ENCODE measurements around the gene SIGLEC7.
"Not testable (repeated sequence)": the region's sequence is repeated elsewhere in the genome, so short reads cannot be mapped to it uniquely, and the experiment has no call there.

SIGLEC7 gene

DNA sequence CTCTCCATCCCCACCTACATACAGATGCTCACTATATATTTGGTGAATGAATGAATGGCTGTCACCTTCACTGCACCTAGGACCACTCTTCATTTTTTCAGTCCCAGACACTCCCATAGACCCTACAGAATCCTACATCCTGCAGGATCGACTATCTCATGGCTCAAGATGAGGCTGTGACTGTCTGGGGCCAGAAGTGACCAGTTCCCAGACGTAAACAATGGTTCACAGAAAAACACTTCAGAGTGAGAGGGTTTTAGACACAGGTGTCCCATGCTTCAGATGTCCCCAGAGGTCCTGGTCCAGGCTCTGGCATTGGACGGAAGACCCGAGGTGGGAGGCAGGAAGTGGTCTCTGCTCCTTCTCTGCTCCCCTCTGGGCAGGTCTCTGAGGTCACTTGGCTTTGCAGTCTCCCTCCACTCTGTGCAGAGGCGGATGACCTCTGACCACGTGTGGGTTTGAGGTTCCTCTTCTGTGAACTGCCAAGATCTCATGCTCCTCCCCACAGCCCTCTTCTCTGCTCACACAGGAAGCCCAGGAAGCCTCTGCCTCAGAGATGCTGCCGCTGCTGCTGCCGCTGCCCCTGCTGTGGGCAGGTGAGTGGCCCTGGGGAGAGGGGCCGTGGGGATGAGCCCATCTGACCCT is 24.9 kb downstream of the SIGLEC7 start:
- H3K4me3 ChIP-seq (ENCODE audit: low read depth, low read length) = no peak overlapping the region

DNA sequence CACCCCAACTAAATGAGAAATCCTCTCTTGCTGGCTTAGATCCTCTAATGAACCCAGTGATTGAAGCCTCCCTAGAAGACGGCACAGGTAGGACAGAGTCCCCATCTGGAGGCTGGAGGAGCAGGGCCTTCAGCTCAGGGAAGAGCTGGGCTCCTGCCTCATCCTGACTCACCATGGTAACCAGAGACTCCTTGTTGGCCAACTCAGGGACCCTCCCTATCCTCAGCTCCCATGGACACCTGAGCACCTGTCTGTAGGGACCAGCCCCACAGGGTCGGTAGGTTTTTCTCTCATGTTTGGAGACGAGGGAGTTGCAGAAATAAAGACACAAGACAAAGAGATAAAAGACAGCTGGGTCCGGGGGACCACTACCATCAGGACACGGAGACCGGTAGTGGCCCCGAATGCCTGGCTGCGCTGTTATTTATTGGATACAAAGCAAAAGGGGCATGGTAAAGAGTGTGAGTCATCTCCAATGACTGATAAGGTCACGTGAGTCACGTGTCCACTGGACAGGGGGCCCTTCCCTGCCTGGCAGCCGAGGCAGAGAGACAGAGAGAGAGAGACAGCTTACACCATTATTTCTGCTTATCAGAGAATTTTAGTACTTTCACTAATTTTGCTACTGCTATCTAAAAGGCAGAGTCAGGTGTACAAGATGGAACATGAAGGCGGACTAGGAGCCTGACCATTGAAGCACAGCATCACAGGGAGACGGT is 26.6 kb downstream of the SIGLEC7 start:
- no peak overlapping the region for H3K4me3 ChIP-seq (ENCODE audit: low read depth, low read length)

DNA sequence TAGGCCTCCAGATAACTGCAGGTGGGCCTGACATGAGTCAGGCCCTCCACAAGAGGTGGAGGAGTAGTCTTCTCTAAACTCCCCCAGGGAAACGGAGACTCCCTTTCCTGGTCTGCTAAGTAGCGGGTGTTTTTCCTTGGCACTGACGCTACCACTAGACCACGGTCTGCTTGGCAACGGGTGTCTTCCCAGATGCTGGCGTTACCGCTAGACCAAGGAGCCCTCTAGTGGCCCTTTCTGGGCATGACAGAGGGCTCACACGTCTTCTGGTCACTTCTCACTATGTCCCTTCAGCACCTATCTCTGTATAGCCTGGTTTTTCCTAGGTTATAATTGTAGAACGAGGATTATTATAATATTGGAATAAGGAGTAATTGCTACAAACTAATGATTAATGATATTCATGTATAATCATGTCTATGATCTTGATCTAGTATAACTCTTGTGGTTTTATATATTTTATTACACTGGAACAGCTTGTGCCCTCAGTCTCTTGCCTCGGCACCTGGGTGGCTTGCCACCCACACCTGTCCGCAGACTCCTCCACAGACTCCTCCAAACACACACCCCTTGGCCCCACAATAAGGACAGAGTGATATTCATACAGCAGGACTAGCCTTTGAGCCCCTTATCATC is 27.3 kb downstream of the SIGLEC7 start:
- not testable (repeated sequence) for H3K4me3 ChIP-seq (ENCODE audit: low read depth, low read length)

DNA sequence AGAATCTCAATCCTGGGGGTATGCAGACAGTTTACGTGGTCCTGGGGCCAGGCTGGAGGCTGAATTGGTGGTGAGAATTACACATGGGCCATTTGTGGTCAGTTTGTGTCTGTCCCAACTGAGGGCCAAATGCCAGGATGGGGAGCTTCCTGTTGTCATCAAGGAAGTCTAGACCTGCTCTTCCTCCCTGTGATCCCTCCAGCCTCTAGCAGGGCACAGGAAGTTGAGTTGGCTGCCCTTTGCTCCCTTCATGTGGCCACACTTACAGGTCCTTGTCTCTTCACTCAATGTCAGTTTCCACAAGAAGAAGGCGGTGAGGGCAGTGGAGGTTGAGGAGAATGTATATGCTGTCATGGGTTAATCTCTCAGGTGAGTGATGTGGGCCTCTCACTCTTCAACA is 30.1 kb downstream of the SIGLEC7 start:
- no peak overlapping the region for H3K4me3 ChIP-seq (ENCODE audit: low read depth, low read length)

GRCh38 chr19:51173681-51174080 is 31.6 kb downstream of the SIGLEC7 start:
- no peak overlapping the region for H3K4me3 ChIP-seq (ENCODE audit: low read depth, low read length)

DNA sequence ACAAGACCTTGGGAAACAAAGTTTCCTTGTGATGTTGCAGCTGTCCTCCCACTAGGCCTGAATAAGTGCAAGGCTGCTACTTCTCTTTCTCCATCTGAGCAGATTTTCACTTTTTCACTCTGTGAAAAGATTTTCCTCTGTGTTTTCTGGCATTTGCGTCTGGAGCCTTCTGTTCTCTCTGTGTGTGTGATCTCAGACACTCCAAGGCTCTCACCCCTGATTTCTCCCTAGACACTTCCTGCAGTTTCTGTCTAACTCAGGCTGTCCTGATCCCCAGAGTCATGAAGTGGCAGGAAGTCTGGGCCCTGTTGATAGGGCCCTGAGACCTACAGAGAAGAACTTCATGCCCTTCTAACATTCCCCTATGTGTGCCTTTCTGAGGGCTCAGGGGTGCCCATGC is 37.2 kb downstream of the SIGLEC7 start:
- no peak overlapping the region for H3K4me3 ChIP-seq (ENCODE audit: low read depth, low read length)

- no peak overlapping the region for H3K4me3 ChIP-seq (ENCODE audit: low read depth, low read length)
These were observed 39.3 kb downstream of the SIGLEC7 start for GRCh38 chr19:51181377-51181912.

GRCh38 chr19:51181913-51182419 is 39.9 kb downstream of the SIGLEC7 start:
- no peak overlapping the region for H3K4me3 ChIP-seq (ENCODE audit: low read depth, low read length)

DNA sequence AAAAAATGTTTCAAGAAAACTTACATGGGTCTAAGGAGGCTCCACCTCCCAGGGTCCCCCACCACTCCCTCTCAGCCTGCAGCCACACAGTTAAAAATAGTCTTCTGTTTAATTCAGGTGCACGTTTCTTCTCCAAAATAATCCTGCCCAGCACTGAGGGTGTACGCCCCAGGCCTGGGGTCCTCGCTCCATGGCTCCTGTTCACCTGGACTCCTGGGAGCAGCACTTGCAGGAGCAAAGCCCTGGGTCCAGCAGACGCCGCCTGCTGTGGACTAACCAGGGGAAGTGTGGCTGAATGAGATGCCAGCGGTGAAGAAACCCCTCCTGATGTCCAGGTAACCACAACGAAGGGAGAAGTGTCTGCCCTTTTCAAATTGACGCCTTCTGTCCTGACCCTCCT is 41.5 kb downstream of the SIGLEC7 start:
- no peak overlapping the region for H3K4me3 ChIP-seq (ENCODE audit: low read depth, low read length)

DNA sequence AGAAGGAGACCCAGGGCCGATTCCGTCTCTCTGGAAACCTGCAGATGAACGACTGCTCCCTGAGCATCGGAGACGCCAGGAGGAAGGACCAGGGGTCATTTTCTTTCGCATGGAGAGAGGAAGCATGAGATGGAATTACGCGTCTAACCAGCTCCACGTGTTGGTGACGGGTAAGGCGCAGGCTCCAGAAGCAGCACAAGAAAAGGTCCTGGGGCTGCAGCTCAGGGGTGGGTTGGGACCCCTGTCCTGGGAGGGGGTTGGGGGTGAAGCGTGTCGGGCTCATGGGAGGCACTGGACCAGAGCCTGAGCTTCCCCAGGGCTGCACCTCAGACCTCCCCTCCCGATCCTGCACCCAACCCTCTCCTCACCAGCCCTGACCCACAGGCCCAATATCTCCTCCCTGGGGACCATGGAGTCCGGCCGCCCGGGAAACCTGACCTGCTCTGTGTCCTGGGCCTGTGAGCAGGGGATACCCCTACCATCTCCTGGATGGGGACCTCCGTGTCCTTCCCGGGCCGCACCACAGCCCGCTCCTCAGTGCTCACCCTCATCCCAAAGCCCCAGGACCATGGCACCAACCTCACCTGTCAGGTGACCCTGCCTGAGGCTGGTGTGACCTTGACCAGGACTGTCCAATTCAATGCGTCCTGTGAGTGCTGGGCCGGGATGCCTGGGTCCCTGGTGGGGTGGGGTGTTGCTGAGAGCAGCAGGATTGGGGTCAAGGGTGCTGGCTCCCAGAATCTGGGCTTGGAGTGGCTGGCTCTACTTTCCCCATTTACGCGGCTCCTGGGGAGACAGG is 43.2 kb downstream of the SIGLEC7 start:
- H3K4me3 ChIP-seq (ENCODE audit: low read depth, low read length) = no peak overlapping the region

DNA sequence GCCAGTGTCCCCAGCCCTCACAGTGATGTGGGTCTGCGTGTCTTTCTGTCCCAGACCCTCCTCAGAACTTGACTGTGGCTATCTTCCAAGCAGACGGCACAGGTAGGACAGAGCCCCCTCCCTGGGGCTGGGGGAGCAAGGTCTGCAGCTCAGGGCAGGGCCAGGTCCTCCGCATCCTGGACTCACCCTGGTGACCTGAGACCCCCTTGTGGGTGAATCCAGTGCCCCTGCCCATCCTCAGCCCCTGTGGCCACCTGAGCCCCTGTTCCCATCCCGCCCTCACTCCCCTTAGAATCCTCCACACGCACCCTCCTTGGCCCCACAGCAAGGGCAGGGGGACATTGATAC is 43.7 kb downstream of the SIGLEC7 start:
- no peak overlapping the region for H3K4me3 ChIP-seq (ENCODE audit: low read depth, low read length)

- H3K4me3 ChIP-seq (ENCODE audit: low read depth, low read length) = no peak overlapping the region
These were observed 44.2 kb downstream of the SIGLEC7 start for GRCh38 chr19:51186323-51186722.

- H3K4me3 ChIP-seq (ENCODE audit: low read depth, low read length) = no peak overlapping the region
These were observed 45.5 kb downstream of the SIGLEC7 start for GRCh38 chr19:51187395-51188226.

- H3K4me3 ChIP-seq (ENCODE audit: low read depth, low read length) = no peak overlapping the region
These were observed 46.1 kb downstream of the SIGLEC7 start for GRCh38 chr19:51188227-51188559.

DNA sequence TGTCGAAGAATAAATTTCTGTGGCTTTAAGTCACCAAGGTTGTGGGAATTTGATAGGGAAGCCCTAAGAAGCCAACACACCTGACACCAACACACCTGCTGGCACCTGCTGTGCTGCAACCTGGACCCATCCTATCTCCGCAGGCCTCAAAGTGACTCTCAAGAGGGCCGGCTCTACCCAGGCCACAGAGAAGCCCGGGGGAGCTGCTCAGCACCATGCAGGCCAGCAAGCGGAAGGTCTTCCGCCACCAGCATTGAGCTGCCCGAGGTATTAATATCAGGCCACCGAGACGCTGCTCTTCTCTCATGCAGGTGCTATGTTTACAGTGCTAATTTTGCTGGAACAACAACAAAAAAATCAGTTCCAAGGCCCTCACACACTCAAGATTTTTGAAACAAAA is 50.6 kb downstream of the SIGLEC7 start:
- no peak overlapping the region for H3K4me3 ChIP-seq (ENCODE audit: low read depth, low read length)

DNA sequence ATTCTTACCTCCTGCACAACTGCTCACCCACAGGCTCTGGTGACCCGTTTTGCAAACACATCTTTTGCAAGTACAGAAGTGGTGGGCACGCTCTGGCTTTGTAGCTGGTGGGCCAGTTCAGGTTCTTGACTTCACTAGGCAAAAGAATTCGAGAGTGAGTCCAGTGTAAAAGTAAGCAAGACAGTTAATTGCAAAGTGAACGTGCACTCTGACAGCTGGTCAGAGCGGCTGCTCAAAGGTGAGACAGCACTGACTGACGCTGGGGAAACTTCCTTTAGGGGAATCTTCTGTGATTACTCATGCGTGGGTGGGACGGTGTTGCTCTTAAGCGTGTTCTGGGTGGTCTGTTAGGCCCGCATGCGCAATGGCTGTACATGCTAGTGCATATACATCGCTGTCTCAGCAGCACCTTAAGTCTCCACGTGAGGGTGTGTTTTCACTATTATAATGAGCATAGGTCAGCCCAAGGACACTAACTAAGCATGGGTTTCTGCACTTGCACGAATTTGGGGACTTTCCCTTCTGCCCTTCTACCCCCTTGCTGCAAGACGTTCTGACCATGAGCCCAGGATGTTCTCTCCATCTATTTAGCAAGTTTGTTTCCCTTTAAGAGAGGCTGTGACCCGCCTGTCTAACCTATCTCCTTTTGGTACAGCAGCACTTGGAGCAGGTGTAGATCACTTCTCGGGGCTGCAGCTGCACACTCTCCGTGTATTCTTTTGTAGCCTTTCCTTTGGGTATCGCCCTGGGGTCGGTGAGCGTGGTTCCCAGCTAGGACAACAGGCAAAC is 52.6 kb downstream of the SIGLEC7 start:
- no peak overlapping the region for H3K4me3 ChIP-seq (ENCODE audit: low read depth, low read length)

GRCh38 chr19:51195316-51195586 is 53.1 kb downstream of the SIGLEC7 start:
- no peak overlapping the region for H3K4me3 ChIP-seq (ENCODE audit: low read depth, low read length)

GRCh38 chr19:51195616-51196015 is 53.5 kb downstream of the SIGLEC7 start:
- no peak overlapping the region for H3K4me3 ChIP-seq (ENCODE audit: low read depth, low read length)

DNA sequence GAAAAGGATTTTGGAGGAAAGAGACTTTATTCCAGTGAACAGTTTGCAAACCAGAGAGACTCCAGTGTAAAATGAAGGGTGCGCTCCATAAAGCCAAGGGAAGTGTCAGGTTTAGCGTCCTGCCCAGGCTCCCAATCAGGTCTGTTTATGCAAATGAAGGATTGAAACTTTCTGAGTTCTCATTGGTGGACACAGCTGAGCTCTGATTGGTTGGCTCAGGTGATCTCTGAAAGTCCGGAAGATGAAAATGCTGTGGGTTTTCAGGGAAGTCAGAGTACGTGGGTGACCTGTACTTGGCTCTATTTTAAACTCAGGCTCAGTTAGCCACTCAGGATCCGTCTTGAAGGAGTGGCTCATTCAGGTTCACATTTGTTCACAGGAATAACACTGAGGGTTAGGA is 54.1 kb downstream of the SIGLEC7 start:
- H3K4me3 ChIP-seq (ENCODE audit: low read depth, low read length) = no peak overlapping the region

DNA sequence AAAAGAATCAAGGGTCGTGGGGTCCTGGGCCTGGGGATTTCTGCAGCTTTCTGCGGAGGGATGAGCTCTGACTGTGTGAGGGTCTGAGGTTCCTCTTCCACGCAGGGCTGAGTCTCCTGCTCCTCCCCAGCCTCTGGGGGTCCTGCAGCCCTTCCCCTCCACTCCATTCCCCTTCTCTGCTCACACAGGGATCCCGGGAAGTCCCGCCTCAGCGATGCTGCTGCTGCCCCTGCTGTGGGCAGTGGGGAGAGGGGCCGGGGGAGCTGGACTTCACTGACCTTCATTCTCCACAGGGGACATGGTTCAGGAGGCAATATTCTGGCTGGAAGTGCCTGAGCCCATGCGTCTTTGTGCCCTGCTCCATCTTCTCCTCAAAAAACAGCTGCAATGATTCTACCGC is 56.5 kb downstream of the SIGLEC7 start:
- no peak overlapping the region for H3K4me3 ChIP-seq (ENCODE audit: low read depth, low read length)
